ENCODE results near the gene KRT14. TPM values are rescaled to one million over a fixed set of nuclear protein-coding genes. Genes with fewer than 3 reads are reported as not detected.
"Not testable (repeated sequence)": the region's sequence is repeated elsewhere in the genome, so short reads cannot be mapped to it uniquely, and the experiment has no call there.

KRT14 gene
- total RNA-seq, 1 donor from 2014 or later: not detected

- no peaks in the 10 kb centered on the region for H3K9me3 ChIP-seq (replicated peaks)
- H3K27me3 ChIP-seq (ENCODE audit: low read depth): peaks cover 77% of the 10 kb centered on the region
- TF ChIP-seq CTCF (IDR thresholded peaks at IDR 0.05; ENCODE audit: borderline replicate concordance): no peak
- intact Hi-C loops (cut with micrococcal nuclease): no loop called here
- no peak overlapping the region for H3K4me3 ChIP-seq
- H3K36me3 ChIP-seq: no peaks in the 10 kb centered on the region
- peaks cover 5% of the 10 kb centered on the region for H3K4me1 ChIP-seq
- DNase-seq: no peak
- H3K27ac ChIP-seq (replicated peaks): no peak overlapping the region
These were observed 35.2 kb upstream of the KRT14 start for GRCh38 chr17:41621916-41622315.

GRCh38 chr17:41621435-41621817 lies 34.7 kb upstream of the KRT14 start:
- H3K4me1 ChIP-seq; H3K4me3 ChIP-seq; H3K36me3 ChIP-seq; H3K27ac ChIP-seq (replicated peaks); H3K9me3 ChIP-seq (replicated peaks); DNase-seq; intact Hi-C loops (cut with micrococcal nuclease): not testable (repeated sequence)
- peaks cover 82% of the 10 kb centered on the region for H3K27me3 ChIP-seq (ENCODE audit: low read depth)

- intact Hi-C loops (cut with micrococcal nuclease): no loop called here
- TF ChIP-seq CTCF (IDR thresholded peaks at IDR 0.05; ENCODE audit: borderline replicate concordance): no peak
- no peaks in the 10 kb centered on the region for H3K36me3 ChIP-seq
- no peak overlapping the region for H3K27ac ChIP-seq (replicated peaks)
- peaks cover 88% of the 10 kb centered on the region for H3K27me3 ChIP-seq (ENCODE audit: low read depth)
- DNase-seq: no peak
- H3K9me3 ChIP-seq (replicated peaks): no peaks in the 10 kb centered on the region
- peaks cover 5% of the 10 kb centered on the region for H3K4me1 ChIP-seq
- H3K4me3 ChIP-seq: no peak overlapping the region
These were observed 34.1 kb upstream of the KRT14 start for GRCh38 chr17:41620583-41621434.

GRCh38 chr17:41619927-41620582 lies 33.4 kb upstream of the KRT14 start:
- H3K36me3 ChIP-seq; H3K4me1 ChIP-seq; DNase-seq; intact Hi-C loops (cut with micrococcal nuclease); H3K9me3 ChIP-seq (replicated peaks); H3K27ac ChIP-seq (replicated peaks); H3K4me3 ChIP-seq: not testable (repeated sequence)
- H3K27me3 ChIP-seq (ENCODE audit: low read depth): peaks cover 95% of the 10 kb centered on the region

- no peak for TF ChIP-seq CTCF (IDR thresholded peaks at IDR 0.05; ENCODE audit: borderline replicate concordance)
- DNase-seq: no peak
- Histone ChIP-seq H3K4me1 (no peaks in the 10 kb centered on the region), H3K27me3 (ENCODE audit: low read depth) (peaks cover 95% of the 10 kb centered on the region), H3K27ac (replicated peaks) (no peak overlapping the region), H3K36me3 (no peaks in the 10 kb centered on the region), H3K4me3 (no peak overlapping the region), H3K9me3 (replicated peaks) (no peaks in the 10 kb centered on the region)
- intact Hi-C loops (cut with micrococcal nuclease): no loop called here
These were observed 32.6 kb upstream of the KRT14 start for GRCh38 chr17:41619036-41619926.

- H3K4me1 ChIP-seq: no peaks in the 10 kb centered on the region
- no peak overlapping the region for H3K27ac ChIP-seq (replicated peaks)
- no peak for DNase-seq
- no peaks in the 10 kb centered on the region for H3K9me3 ChIP-seq (replicated peaks)
- no peak overlapping the region for H3K4me3 ChIP-seq
- peaks cover 95% of the 10 kb centered on the region for H3K27me3 ChIP-seq (ENCODE audit: low read depth)
- no peak for TF ChIP-seq CTCF (IDR thresholded peaks at IDR 0.05; ENCODE audit: borderline replicate concordance)
- intact Hi-C loops (cut with micrococcal nuclease): no loop called here
- H3K36me3 ChIP-seq: no peaks in the 10 kb centered on the region
These were observed 31.8 kb upstream of the KRT14 start for GRCh38 chr17:41618341-41619035.

Data from left ventricle myocardium inferior (tissue), 1 donor.